ENCODE data around the gene B3GALT4.

DNA sequence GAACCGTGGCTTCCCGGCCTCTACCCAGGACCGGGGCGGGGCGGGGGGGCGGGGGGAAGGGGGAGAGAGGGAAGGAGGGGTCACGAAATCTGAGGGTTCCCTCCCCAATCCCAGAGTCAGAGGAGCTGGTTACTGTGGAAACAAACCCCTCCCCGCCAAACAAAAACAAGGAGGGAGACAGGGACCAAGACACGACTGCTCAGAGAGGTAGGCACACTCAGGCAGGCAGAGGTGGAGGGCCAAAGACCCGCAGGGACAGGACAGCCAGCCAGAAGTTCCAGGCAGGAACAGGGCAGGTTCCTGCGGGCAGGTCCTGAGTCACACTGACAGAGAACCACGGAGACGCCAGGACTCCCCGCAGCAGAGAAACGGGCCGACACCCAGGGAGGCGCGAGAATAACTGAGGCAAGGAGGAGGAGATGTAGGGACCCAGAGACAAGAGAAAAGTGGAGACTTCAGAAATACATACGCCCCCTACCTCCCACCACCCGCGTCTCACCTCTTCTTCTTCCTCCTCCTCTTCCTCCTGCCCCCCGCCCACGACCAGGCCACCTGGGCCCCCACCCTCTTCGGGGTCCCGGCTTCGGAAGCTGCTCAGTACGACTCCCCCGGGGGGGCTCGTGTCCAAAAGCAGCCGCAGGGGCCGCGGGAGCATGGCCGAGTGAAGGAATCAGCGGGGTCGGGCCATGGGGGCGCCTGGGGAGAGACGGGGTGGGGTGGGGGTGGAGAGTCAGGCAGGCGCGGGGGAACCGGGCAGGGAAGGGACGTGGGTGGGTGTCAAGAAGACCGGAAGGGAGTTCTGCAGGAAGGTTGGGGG lies 21.2 kb downstream of the B3GALT4 start:
- TF ChIP-seq POLR2A (IDR thresholded peaks at IDR 0.05; ENCODE audit: borderline replicate concordance, extremely low read depth, insufficient read depth, insufficient read length) (peak; percentile 61), POLR2AphosphoS5 (IDR thresholded peaks at IDR 0.05; ENCODE audit: low read depth, low read length) (peak; percentile 76), CTCF (IDR thresholded peaks at IDR 0.05 in 2 of 3, conservative IDR thresholded peaks at IDR 0.05 in 1 of 3; ENCODE audit: borderline replicate concordance in 1 of 3, insufficient read depth in 1 of 3, low read depth in 2 of 3, low read length in 2 of 3) (no peak), YY1 (IDR thresholded peaks at IDR 0.05; ENCODE audit: extremely low read depth, insufficient replicate concordance, low read depth, low read length) (no peak), ZNF274 (IDR thresholded peaks at IDR 0.05; ENCODE audit: low read depth, low read length) (no peak), EZH2 (IDR thresholded peaks at IDR 0.05) (no peak), SIN3A (IDR thresholded peaks at IDR 0.05; ENCODE audit: low read depth) (no peak), RAD21 (IDR thresholded peaks at IDR 0.05; ENCODE audit: low read depth) (no peak), FOSL1 (IDR thresholded peaks at IDR 0.05; ENCODE audit: low read depth) (no peak), EGR1 (IDR thresholded peaks at IDR 0.05; ENCODE audit: low read depth) (no peak), SP1 (IDR thresholded peaks at IDR 0.05; ENCODE audit: low read depth) (no peak), ZFX (IDR thresholded peaks at IDR 0.05) (no peak), CEBPB (IDR thresholded peaks at IDR 0.05; ENCODE audit: low read depth) (no peak)

Data from HCT116 (cell line).